ENCODE results near the gene LYSMD4. TPM values are rescaled to one million over a fixed set of nuclear protein-coding genes. Genes with fewer than 3 reads are reported as not detected.

LYSMD4 gene
- total and polyA plus RNA-seq, 2 of the 13 experiments (the other 11 are each of a cell fraction or from before 2014, with no cell fraction given), result 7.4 to 8.5 TPM

GRCh38 chr15:99732751-99733267 is 428 bp downstream of the LYSMD4 start (continued):
- TF ChIP-seq KLF15 (CRISPR knock-in tag; IDR thresholded peaks at IDR 0.05; ENCODE audit: borderline replicate concordance) (0 out of 2 replicates have a peak, but pooled peaks have one; percentile 20), ZNF367 (CRISPR knock-in tag; IDR thresholded peaks at IDR 0.05; ENCODE audit: borderline replicate concordance) (no peak), PRMT3 (CRISPR knock-in tag; IDR thresholded peaks at IDR 0.05; ENCODE audit: borderline replicate concordance, low read depth) (no peak), CBX1 (IDR thresholded peaks at IDR 0.05; ENCODE audit: low read depth) (no peak), SRF (IDR thresholded peaks at IDR 0.05; ENCODE audit: low read depth, low read length) (no peak), ATF7-NPFF (CRISPR knock-in tag; IDR thresholded peaks at IDR 0.05; ENCODE audit: low read depth) (0 out of 2 replicates have a peak, but pooled peaks have one; percentile 10), SP140L (CRISPR knock-in tag; IDR thresholded peaks at IDR 0.05; ENCODE audit: borderline replicate concordance) (0 out of 2 replicates have a peak, but pooled peaks have one; percentile 14), ZNF574 (CRISPR knock-in tag; IDR thresholded peaks at IDR 0.05) (no peak), ZHX1 (CRISPR knock-in tag; IDR thresholded peaks at IDR 0.05; ENCODE audit: low read depth) (no peak), TEAD3 (CRISPR knock-in tag; optimal IDR thresholded peaks at IDR 0.05; ENCODE audit: borderline replicate concordance) (no peak), E2F1 (CRISPR knock-in tag; IDR thresholded peaks at IDR 0.05) (no peak), HBP1 (CRISPR knock-in tag; IDR thresholded peaks at IDR 0.05; ENCODE audit: low read depth) (no peak), SOX13 (IDR thresholded peaks at IDR 0.05) (no peak), SOX13 (CRISPR knock-in tag; conservative IDR thresholded peaks at IDR 0.05 in 1 of 2, IDR thresholded peaks at IDR 0.05 in 1 of 2) (no peak), ISX (CRISPR knock-in tag; conservative IDR thresholded peaks at IDR 0.05) (no peak), TIGD3 (CRISPR knock-in tag; IDR thresholded peaks at IDR 0.05; ENCODE audit: borderline replicate concordance) (no peak), ZNF260 (CRISPR knock-in tag; IDR thresholded peaks at IDR 0.05; ENCODE audit: borderline replicate concordance, low read depth) (no peak), PCBP1 (IDR thresholded peaks at IDR 0.05; ENCODE audit: borderline replicate concordance, low read depth, low read length) (no peak), NFRKB (IDR thresholded peaks at IDR 0.05) (no peak), ZFY (CRISPR knock-in tag; IDR thresholded peaks at IDR 0.05) (peak; percentile 24; the same call in 1 of the 2 replicates), ZNF33A (CRISPR knock-in tag; IDR thresholded peaks at IDR 0.05; ENCODE audit: borderline replicate concordance) (no peak)

All from HepG2 (cell line).